HG02588 (cell line): ENCODE measurements around the gene PTPRD.
"Not testable (repeated sequence)": the region's sequence is repeated elsewhere in the genome, so short reads cannot be mapped to it uniquely, and the experiment has no call there.

Experiments
- ATAC-seq: cut with Tn5 transposase; IDR thresholded peaks from one replicate; pipeline ENCODE4 v1.9.1; 2021; ENCODE audit warnings: mild to moderate bottlenecking, moderate library complexity; ENCODE audit not compliant: unreplicated experiment

The PTPRD gene

DNA sequence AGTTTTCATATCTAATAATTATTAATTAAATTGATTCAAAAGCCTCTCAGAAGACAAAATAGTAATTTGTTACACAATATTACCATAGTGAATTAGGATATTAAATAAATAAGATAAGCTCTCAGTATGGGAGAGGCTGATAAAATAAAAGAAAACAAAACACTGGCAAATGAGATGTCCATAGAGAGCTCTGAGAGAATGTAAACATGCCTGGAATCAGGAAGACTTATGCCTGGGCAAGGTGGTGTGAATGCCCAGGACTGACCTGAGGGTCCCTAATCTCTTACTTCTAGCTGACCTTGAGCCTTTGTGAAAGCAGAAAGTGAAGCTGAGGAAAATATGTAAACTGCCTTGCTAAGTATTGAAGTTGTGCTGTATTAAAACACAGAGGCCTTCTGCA is 616.5 kb downstream of the PTPRD start:
- ATAC-seq: no peak

DNA sequence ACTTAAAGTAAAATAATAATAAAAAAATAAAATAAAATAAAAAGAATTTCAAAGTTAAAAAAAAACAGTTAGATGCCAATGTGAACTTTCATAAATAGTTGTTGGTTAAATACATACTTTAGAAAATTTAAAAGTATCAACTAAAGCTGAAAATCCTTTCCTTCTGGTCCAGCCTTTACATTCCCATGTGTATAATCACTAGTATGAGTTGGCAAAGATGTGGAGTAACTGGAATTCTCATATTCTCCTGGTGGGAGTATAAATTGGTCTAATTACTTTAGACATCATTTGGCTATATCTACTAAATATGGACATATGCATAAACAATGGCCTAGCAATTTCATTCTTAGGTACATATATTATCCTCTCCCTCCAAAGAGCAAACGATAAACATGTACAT is 619.9 kb downstream of the PTPRD start:
- no peak for ATAC-seq

DNA sequence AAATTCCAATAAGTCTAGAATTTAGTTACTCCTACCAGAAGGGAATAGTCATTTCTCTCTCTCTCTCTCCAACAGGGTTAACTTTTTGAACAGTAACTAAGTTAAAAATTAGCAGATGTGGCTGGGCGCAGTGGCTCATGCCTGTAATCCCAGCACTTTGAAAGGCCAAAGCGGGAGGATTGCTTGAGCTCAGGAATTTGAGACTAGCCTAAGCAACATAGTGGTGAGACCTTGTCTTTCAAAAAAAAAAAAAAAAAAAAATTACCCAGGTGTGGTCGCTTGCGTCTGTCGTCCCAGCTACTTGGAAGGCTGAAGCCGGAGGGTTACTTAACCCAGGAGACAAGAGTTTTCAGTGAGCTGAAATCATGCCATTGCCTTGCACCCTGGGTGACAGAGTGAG is 639.7 kb downstream of the PTPRD start:
- no peak for ATAC-seq

DNA sequence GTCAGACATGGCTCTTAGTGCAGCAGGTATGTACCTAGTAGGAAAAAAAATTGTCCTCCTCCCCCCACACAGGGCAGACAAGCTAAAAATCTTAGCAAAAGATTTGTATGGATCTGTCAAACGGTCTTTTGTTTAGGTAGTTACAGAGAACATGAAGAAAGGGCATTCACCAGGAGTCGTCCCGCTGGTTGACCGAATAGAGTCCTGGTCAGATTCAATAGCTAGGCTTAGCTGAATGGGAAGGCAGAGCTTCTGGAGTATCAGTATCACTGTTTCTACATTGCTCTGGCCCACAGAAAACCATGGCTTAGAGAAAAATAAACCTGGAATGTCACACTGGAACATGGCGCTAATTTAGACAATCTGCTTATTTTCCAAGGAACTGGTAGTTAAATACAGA is 642.3 kb downstream of the PTPRD start:
- no peak for ATAC-seq

DNA sequence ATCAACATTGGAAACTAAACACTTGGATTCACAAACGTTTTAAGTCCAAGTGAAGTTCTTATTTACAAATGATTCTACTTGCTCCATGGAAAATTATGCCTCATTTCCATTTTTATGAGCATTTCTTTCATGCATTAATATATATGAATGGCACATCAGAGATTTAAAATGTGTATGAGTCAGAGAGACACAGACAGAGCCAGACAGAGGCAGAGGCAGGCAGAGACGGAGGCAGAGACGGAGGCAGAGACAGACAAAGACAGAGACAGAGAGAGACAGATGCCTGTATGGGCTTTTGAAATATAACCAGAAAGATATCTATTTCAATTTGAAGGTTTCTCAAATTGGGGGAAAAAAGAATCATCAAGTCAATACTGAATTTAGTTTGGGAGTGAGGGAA is 649.0 kb downstream of the PTPRD start:
- no peak for ATAC-seq

DNA sequence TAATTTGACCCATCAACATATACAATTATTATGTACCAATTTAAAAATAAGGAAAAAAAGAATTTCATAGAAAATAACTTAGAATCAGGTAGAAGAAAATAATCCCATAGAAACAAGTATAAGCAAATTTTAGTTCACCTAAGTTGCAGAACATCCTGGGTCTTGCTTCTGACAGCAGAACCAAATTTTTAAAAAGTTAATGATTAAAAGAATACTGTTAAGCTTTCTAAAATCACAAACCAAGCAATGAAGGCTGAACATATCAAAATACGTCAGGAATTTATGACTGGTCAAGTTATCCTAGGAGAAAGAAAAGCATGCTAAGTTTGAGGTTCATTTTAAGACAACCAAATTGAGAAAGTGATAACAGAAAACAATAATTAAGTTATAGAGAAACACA is 650.9 kb downstream of the PTPRD start:
- ATAC-seq: no peak

DNA sequence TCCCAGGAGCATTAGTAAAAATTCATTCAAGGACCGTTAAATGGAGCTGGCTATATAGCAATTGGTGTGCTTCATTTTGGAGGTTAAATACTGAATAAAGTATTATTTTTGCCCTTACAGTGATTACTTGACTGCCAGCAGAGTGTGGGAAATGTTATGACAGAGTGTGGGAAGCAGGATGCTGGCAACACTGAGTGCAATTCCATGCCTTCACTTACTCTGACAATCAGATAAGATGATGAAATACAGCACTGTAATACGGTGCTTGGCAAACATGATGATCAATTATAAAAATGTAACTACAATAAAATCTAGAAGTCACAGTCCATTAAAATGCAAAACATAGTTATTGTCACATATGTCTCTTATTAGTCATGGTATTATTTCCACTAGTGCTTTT is 651.3 kb downstream of the PTPRD start:
- no peak for ATAC-seq

DNA sequence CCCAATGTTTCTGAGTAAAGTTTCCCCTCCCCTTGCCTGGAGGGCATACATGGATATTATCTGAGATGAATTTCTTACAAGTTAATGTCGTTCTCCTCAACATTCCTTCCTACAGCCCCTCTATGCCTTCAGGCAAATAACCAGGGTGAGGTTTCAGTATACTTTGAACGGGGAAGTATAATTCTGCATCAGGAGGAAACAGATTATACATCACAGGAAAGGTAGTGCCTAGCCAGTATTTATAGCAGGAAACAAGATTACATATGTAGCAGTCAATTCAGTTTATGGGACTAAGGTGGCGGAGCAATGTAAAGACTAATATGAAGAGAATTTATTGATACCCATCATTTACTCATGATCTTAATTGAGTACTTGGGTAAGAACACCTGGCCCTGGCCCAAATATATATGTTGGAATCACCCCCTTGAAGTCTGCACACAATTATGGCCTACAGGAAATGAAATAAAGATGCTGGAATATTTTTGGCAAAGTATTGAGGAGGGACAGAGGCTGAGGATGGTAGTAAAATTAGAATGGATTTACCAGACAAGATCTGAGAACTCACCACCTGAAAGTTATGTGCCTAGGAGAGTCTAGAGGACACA is 661.1 kb downstream of the PTPRD start:
- ATAC-seq: no peak

DNA sequence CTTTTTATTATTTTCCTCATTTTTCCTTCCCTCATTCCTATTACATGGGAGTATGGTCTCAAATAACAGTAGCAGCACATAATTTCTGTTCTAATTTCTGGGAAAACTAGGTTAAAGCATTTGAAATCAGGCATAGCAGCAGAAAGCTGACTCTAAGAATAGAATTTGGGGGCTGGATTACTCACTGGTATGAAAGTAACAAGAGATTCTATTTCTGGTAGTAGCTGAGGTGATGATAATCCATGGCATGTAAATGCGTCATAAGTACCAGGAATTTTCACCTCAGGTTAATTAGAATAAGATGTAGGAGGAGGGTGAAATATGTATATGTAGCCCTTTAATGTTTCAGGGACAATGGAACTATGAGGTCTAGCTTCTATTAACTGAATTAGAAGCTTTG is 662.0 kb downstream of the PTPRD start:
- no peak for ATAC-seq

DNA sequence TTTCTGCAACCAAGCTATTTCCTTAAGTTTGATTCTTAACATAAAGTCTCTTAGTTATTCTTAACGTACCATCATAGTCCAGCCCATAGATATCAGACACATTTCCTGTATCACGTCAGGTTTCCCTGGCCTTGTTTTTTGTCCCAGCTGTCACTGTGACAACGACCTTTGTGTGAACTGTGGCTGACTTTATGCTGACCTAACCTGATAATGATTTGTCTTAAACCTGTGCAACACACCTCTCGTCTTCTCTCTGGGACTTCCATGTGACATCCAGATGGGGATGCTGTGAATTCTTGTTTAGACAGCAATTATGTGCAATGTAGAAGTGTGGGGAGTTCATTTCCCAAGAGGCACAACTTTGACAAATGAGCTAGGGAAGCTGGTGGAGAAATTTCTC is 662.8 kb downstream of the PTPRD start:
- ATAC-seq: no peak

DNA sequence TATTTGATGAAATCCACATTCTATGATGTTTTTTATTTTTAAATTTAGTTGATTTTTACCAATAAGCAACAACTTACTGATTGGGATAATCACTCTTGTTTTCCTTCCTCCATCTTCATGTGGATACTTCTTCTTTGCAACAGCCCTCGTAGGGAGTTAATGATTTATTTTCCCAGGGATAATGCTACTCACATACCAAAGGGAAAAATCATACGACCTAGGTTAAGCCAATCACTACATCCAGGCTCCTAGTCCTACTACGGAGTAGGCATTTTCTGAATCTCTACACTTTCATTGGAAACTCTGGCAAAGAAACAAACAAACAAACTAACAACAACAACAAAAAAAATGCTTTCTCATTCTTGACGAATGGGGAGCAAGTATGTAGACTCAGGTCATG is 663.4 kb downstream of the PTPRD start:
- no peak for ATAC-seq

DNA sequence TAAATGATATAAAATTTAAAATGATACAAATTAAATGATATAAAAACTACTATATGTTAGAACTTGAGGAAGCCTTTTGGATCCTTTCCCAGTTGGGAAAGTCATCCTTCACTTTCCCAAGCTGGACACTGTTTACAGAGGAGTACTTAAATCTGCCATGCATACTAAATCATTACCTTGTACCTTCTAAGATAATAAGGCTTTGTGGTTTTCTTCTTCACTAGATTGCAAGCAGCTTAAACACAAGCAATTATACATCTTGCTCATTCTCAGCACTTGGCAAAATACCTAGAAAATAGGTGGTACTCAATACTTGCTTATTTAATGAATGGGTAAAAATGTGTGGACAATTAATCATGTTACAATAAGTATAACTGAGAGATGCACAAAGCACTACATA is 666.8 kb downstream of the PTPRD start:
- no peak for ATAC-seq

DNA sequence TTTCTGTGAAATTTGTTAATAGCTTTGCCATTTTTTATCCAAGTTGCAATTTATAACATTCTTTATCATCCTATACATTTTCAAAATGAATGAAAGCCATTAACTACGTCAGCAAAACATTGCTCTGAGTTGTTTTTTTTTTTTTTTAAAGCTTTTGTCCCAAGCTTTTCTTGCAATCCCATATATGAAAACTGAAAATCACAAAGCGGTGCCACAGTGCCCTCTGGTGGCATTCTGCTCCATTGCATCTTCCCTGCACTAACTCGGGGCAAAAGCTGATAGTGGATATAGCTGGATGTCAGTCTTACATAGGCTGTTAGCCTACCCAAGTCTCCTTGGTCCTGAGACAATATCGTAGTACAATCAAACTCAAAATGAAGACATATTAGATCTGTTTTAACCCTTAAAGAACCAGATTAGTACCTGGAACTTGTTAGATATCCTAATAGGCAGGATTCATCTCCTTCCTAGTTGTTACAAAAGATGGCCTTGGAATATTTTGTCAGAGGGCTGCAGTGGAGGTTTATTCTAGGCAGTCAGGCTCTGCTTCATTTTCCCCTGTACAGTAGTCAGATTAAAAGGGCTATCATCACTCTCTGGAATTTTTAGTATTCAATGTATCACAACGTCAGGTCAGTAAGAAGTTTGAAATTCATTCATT is 669.9 kb downstream of the PTPRD start:
- ATAC-seq: peak; percentile 88

DNA sequence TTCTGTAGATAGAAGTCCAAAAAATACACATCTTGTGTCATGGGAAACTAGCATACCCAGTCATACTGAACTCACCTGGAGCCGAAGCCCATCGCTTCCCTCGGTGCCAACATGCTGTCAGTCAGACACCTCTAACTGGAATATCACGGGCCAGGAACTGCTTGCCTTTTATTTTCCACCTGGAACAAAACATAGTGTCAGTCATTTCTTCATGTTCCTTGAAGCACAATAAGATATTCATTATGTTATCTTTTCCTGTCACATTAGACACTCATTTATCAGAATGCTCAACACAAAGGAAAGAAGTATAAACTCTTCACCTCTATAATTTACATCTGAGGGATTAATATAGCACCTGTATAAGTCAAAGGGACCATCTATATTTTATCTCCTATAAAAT is 674.4 kb downstream of the PTPRD start:
- ATAC-seq: no peak

DNA sequence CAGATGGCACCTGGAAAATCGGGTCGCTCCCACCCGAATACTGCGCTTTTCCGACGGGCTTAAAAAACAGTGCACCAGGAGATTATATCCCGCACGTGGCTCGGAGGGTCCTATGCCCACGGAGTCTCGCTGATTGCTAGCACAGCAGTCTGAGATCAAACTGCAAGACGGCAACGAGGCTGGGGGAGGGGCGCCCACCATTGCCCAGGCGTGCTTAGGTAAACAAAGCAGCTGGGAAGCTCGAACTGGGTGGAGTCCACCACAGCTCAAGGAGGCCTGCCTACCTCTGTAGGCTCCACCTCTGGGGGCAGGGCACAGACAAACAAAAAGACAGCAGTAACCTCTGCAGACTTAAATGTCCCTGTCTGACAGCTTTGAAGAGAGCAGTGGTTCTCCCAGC is 681.3 kb downstream of the PTPRD start:
- not testable (repeated sequence) for ATAC-seq

DNA sequence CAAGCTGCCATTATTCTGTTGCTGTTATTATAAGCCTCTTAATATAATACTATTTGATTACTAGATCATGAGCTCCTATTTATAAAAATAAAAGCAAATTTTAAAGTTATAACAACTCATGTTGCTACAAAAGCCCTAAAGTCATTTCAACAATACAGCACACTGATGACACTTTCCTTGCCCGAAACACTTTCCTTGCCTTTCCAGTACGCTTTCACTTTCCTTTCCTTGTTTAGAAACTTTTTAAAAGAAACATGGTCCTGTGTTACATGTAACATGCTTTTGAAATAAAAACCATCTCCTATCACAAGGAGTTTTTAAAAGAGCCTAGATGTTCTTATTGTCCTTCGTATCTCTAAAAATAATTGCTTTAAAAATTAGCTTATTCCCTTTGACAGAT is 688.4 kb downstream of the PTPRD start:
- ATAC-seq: no peak

DNA sequence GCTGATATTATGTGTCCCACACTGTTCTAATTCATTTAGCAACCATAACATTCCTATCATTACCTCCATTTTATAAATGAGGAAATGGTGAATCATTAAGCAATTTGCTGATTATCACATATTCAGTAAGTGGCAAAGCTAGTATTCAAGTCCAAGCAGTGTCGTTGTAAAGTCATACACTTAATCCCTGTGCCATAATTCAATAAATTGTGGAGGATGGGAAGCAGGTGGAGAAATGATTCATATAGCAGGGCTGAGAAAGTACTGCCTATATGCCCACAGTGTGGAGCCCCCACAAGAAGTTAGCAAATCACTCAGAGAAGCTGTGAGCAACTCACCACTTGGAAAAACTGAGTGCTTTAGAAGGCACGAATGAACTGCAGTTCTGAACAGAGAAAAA is 691.0 kb downstream of the PTPRD start:
- no peak for ATAC-seq

DNA sequence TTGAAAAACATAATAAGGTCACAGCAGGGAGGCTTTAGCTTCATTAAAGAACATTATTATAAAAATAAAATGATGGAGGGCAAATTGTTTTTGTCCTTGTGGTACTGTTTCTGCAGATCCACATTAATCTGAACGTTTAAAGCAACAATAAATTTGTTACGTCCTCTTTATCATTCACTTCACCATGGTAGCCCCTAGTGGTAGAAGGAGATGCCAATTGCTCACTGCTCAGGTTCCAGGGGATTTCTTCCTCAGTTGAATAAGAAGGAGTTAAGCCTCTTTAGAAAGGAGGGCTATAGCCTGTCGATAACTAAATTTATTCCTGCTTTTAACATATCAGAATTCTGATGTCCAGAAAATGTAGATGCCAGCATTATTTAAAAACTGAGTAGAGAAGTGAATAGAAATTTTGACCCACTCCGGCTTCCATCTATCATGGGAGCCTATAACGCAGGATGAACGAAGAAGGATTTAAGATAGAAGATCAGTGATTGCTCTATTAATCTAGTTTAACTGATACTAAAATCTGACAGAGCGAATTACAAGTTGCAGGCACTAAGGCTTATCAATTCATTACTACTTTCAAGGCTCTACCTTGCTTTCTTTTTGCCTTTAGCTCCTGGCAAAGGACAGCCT is 692.3 kb downstream of the PTPRD start:
- ATAC-seq: no peak

DNA sequence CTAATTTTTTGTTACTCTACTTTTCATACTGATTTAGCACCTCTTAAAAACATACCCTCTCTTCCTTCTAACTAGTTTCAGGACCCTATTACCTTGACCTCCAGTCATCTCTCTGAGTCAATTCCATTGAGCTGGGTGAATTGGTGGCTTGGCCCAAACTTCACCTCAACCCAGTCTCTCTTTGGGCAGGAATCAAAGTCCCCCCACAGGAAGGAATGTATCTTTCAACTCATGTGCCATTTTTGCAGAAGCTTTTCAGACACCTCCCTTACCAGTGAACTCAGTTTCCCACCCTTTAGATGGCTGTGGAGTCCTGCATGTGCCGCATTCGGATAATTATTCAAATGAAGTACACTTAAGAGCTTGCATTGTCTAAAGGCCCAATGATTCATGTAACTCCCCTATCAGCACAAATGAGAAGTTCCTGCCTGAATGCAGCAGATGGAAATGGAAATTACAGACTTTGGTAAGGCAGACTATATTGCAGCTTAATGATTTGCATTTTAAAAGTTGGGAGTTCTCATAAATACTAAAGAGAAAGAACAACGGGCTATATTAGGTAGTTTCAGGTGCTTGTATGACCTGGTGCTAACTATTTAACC is 693.5 kb downstream of the PTPRD start:
- ATAC-seq: no peak

DNA sequence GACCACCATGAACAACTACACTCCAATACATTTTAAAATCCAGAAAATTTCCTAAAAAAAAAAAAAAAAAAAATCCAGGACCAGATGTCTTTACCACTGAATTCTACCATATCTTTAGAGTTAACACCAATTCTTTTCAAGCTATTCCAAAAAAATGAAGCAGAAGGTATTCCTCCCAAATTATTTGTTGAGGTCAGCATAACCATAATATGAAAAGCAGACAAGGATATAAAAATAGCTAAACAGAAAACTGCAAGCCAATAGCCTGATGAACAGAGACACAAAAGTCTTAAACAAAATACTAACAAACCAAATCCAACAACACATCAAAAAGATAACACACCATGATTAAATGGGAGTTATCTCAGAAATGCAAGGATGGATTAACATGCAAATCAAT is 695.4 kb downstream of the PTPRD start:
- ATAC-seq: no peak

DNA sequence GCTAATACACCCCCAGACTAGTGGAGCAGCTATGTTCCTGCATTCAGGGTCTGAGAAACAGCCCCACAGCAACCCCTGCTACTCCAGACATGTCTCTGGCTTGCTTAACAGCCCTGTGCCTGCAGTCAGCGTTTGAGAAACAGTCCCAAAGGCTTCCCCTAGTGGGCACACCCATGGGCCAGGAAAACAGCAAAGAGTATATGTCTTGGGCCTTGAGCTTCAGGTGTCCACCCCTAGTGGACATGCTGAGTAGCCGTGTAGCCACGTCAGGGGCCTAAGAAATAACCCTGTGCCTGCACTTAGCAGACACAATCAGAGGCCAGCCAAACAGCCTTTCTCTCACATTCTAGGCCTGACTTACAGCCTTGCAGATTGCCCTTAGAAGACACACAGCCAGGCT is 698.6 kb downstream of the PTPRD start:
- no peak for ATAC-seq

DNA sequence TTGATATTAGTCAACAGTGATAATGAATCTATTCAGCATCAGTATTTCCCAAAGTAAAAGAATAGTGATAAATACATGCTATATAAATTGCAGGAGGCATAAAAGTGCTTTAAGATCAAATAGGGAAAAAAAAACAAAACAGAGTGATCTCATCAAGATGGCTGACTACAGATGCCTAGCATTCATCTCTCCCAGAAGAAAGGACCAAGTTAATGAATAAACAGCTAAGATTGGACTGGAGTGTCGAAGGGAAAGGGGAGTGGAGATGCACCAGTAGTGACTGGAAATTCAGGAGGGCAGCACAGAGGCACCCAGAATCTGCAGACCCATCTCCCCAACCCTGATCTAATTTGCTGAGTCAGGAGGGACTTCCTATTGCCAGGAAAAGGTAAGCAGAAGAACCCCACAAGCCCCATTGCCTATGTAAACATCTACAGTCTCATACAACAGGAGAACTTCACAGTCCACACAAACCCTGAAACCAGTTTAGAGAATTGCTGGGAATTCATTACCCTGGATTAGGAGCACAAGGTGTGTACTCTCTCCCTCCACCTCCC is 699.4 kb downstream of the PTPRD start:
- ATAC-seq: no peak
